ENCODE data around the gene SVOP.

DNA sequence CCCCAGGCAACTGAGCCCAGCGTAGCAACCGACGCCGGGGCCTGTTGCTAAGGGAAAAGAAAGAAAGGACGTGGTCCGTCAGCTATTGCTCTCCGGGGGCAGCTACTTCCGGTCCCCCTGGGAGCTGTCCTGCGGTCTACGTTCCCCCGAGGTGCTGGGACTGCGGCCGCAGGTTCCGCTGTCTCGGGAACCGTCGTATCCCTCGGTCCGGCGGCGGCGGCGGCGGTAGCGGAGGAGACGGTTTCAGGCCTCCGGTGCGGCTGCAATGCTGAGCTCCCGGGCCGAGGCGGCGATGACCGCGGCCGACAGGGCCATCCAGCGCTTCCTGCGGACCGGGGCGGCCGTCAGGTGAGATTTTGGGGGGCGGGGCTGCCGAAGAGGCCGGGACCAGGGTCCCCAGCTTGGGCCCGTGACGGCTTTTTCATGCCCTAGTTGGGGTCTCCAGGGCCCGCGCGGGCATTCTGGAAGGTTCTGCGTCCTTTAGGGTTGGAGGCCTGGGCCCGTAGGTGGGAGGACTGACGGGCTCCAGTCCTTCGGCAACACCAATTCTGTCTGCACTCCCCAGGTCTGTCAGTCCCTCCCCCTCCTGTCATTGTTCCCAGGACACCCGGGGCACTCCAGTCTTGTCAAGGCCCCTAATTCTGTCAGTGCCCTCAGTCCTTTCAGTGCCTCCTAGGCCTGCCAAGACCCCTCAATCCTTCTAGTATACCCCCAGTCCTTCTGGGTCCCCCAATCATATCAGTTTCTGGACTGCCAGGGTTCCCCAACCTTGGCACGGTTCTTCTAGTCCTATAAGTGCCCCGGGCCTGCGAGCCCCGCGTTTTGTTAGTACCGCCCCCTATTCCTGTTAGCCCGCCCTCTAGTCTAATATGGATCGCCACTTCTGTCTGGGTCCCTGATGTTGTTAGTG is 31.8 kb upstream of the SVOP start, which contains the start of gene USP30:
- TF ChIP-seq POLR2AphosphoS5 (IDR thresholded peaks at IDR 0.05), result peak in 3 of 4 donors; percentile 56 to 76 (median 63)
- TF ChIP-seq, protein P1, sequence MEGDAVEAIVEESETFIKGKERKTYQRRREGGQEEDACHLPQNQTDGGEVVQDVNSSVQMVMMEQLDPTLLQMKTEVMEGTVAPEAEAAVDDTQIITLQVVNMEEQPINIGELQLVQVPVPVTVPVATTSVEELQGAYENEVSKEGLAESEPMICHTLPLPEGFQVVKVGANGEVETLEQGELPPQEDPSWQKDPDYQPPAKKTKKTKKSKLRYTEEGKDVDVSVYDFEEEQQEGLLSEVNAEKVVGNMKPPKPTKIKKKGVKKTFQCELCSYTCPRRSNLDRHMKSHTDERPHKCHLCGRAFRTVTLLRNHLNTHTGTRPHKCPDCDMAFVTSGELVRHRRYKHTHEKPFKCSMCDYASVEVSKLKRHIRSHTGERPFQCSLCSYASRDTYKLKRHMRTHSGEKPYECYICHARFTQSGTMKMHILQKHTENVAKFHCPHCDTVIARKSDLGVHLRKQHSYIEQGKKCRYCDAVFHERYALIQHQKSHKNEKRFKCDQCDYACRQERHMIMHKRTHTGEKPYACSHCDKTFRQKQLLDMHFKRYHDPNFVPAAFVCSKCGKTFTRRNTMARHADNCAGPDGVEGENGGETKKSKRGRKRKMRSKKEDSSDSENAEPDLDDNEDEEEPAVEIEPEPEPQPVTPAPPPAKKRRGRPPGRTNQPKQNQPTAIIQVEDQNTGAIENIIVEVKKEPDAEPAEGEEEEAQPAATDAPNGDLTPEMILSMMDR (IDR thresholded peaks at IDR 0.05), result no peak
